ENCODE results near the gene RAB19. TPM values are rescaled to one million over a fixed set of nuclear protein-coding genes. Genes with fewer than 3 reads are reported as not detected.

Gene RAB19
- total RNA-seq, 2 experiments from 2014 or later, result 11.3 to 12.8 TPM

DNA sequence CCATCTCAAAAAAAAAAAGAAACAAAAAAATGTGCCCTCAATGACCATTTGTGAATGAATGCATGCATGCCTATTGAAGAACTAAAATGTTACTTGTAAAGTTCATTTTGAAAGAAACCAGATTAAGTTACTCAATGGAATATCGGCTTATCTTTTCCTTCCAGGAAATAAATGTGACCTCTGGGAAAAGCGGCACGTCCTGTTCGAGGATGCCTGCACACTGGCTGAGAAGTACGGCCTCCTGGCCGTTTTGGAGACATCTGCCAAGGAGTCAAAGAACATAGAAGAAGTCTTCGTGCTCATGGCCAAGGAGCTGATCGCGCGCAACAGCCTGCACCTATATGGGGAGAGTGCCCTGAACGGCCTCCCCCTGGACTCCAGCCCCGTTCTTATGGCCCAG is 21.9 kb downstream of the RAB19 start:
- POLR2A ChIA-PET, result interaction anchor here (0.6 to 0.7 kb wide), 2 partner anchors 11 to 39 kb away, joined by 4 read pairs; no protein-coding TSS in a partner anchor
- H3K36me3 Mint-ChIP-seq (ENCODE audit: low read depth), result peaks cover 4% of the 10 kb centered on the region
- CTCF ChIA-PET, result interaction anchor here (1.4 kb wide), 1 partner anchor 9 kb away, joined by 4 read pairs; no protein-coding TSS in a partner anchor

GRCh38 chr7:140426130-140426529 is 22.3 kb downstream of the RAB19 start:
- Mint-ChIP-seq H3K4me1 (no peaks in the 10 kb centered on the region), H3K27me3 (no peaks in the 10 kb centered on the region), H3K9me3 (ENCODE audit: low read depth) (no peaks in the 10 kb centered on the region), H3K27ac (no peak overlapping the region), H3K36me3 (ENCODE audit: low read depth) (peaks cover 4% of the 10 kb centered on the region), H3K4me3 (no peak overlapping the region)
- POLR2A ChIA-PET, result no interaction called here
- intact Hi-C loops (cut with DNase I, micrococcal nuclease), result no loop called here
- ATAC-seq (no peak), DNase-seq (no peak)
- CTCF ChIA-PET, result no interaction called here

More for the DNA sequence above, 21.9 kb downstream of the RAB19 start:
- ATAC-seq (no peak), DNase-seq (no peak)
- intact Hi-C loops (cut with DNase I, micrococcal nuclease), result no loop called here
- no peaks in the 10 kb centered on the region for H3K4me1 Mint-ChIP-seq
- no peaks in the 10 kb centered on the region for H3K9me3 Mint-ChIP-seq (ENCODE audit: low read depth)
- H3K4me3 Mint-ChIP-seq, result no peak overlapping the region
- no peak overlapping the region for H3K27ac Mint-ChIP-seq
- H3K27me3 Mint-ChIP-seq, result no peaks in the 10 kb centered on the region

DNA sequence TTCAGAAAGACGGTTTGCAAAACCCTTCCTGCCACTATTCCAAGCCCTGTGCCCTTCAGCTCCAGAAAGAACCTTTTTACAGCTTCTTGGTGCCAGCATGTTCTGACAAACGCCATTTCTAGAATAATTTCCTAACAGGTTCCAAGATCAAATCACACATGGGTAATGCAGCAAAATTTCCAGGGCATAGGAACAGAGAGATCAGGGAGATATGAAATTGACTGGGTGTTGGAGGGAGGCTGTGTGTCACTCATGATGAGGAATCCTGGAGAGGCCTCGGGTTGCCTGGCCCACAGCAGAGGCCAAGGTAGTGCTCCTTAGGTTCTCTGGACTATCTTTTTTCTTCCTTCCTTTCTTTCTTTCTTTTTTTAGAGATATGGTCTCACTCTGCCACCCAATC is 29.5 kb downstream of the RAB19 start:
- CTCF ChIA-PET, result interaction anchor here (0.7 kb wide), 1 partner anchor 11 kb away, joined by 3 read pairs; no protein-coding TSS in a partner anchor
- H3K4me3 Mint-ChIP-seq, result no peak overlapping the region
- no peak for DNase-seq
- H3K9me3 Mint-ChIP-seq (ENCODE audit: low read depth), result no peaks in the 10 kb centered on the region
- no peaks in the 10 kb centered on the region for H3K4me1 Mint-ChIP-seq
- H3K27ac Mint-ChIP-seq, result no peak overlapping the region
- POLR2A ChIA-PET, result interaction anchor here (0.7 kb wide), 1 partner anchor 201 kb away, joined by 3 read pairs; no protein-coding TSS in a partner anchor
- H3K27me3 Mint-ChIP-seq, result peaks cover 2% of the 10 kb centered on the region
- H3K36me3 Mint-ChIP-seq (ENCODE audit: low read depth), result no peaks in the 10 kb centered on the region
- intact Hi-C loops (cut with DNase I, micrococcal nuclease), result no loop called here
- ATAC-seq, result no peak

DNA sequence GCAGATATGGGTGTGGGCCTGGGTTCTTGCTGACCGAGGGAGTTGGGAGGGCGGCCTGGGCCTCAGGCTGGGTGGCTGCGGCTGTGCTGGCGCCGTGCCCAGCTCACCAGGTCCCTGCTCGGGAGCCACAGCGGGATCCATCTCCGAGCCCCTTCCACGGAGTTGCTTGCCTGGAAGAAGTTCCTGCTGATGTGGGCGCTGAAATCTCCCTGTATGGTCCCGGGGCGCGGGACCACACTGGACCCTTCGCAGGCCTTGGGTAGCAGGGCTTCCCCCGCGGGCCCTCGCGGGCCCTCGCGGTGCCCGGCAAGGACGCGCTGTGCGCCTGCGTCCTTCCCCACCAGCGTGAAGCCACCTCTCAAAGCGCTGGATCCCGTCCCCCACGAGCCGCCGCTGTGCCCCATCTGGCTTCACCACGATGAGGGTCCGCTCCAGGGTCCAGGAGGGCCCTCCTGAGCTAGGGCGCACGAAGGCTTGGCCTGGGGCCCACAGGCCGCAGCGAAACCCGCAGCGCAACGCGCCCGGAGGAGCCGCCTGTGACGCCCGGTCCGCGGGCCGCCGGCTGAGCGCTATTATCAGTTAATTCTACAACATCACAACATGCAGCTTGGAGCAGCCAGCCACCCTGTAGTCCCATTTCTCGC is 31.5 kb downstream of the RAB19 start:
- H3K9me3 Mint-ChIP-seq (ENCODE audit: low read depth), result no peaks in the 10 kb centered on the region
- H3K27ac Mint-ChIP-seq, result no peak overlapping the region
- H3K36me3 Mint-ChIP-seq (ENCODE audit: low read depth), result no peaks in the 10 kb centered on the region
- POLR2A ChIA-PET, result no interaction called here
- DNase-seq (no peak), ATAC-seq (no peak)
- peaks cover 8% of the 10 kb centered on the region for H3K4me1 Mint-ChIP-seq
- CTCF ChIA-PET, result interaction anchor here (0.7 kb wide), 2 partner anchors 22 to 42 kb away, joined by 4 to 5 read pairs; no protein-coding TSS in a partner anchor
- H3K4me3 Mint-ChIP-seq, result no peak overlapping the region
- intact Hi-C loops (cut with DNase I, micrococcal nuclease), result loop anchor here in 1 of 2 experiments (5.0 kb wide), 1 partner anchor 33 kb away; the partner anchor contains the start of gene RAB19
- H3K27me3 Mint-ChIP-seq, result peaks cover 2% of the 10 kb centered on the region

- no peaks in the 10 kb centered on the region for H3K9me3 Mint-ChIP-seq (ENCODE audit: low read depth)
- H3K27ac Mint-ChIP-seq, result peak overlapping the region; percentile 77
- ATAC-seq (peak; percentile 80), DNase-seq (no peak)
- POLR2A ChIA-PET, result interaction anchor here (0.5 to 1.3 kb wide), 5 partner anchors 10 to 80 kb away, joined by 3 to 4 read pairs (median 3); partner anchors contain the start of gene SLC37A3
- H3K4me3 Mint-ChIP-seq, result no peak overlapping the region
- intact Hi-C loops (cut with DNase I, micrococcal nuclease), result loop anchor here in 1 of 2 experiments (5.0 kb wide), 1 partner anchor 37 kb away; the partner anchor contains the start of gene RAB19
- CTCF ChIA-PET, result interaction anchor here (0.5 to 1.6 kb wide), 8 partner anchors 40 to 84 kb away, joined by 3 to 7 read pairs (median 3); partner anchors contain the start of gene MKRN1
- peaks cover 2% of the 10 kb centered on the region for H3K27me3 Mint-ChIP-seq
- peaks cover 10% of the 10 kb centered on the region for H3K4me1 Mint-ChIP-seq
- no peaks in the 10 kb centered on the region for H3K36me3 Mint-ChIP-seq (ENCODE audit: low read depth)
These were observed 35.5 kb downstream of the RAB19 start for GRCh38 chr7:140439359-140439758.

DNA sequence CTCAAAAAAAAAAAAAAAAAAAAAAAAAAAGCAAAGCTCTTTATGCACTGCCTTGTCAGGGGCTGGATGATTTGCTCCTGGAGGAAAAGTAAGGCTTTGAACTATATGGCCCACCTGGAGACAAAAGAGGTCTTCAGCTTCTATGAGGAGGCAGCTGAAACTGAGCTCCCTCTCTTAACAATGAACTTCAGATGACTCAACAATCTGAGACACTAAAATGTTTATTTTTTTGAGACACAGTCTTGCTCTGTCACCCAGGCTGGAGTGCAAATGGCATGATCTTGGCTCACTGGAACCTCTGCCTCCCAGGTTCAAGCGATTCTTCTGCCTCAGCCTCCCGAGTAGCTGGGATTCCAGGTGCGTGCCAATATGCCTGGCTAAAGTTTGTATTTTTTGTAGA is 36.7 kb downstream of the RAB19 start:
- Mint-ChIP-seq H3K27me3 (peaks cover 2% of the 10 kb centered on the region), H3K27ac (no peak overlapping the region), H3K4me3 (no peak overlapping the region), H3K4me1 (peaks cover 10% of the 10 kb centered on the region), H3K36me3 (ENCODE audit: low read depth) (no peaks in the 10 kb centered on the region), H3K9me3 (ENCODE audit: low read depth) (no peaks in the 10 kb centered on the region)
- intact Hi-C loops (cut with DNase I, micrococcal nuclease), result loop anchor here in 1 of 2 experiments (5.0 kb wide), 1 partner anchor 83 kb away; no protein-coding TSS in a partner anchor
- no peak for ATAC-seq
- ChIA-PET POLR2A (interaction anchor here (1.3 kb wide), 1 partner anchor 81 kb away, joined by 3 read pairs; no protein-coding TSS in a partner anchor), CTCF (interaction anchor here (0.9 to 1.4 kb wide), 2 partner anchors 22 to 52 kb away, joined by 3 to 5 read pairs; no protein-coding TSS in a partner anchor)
- no peak for DNase-seq

DNA sequence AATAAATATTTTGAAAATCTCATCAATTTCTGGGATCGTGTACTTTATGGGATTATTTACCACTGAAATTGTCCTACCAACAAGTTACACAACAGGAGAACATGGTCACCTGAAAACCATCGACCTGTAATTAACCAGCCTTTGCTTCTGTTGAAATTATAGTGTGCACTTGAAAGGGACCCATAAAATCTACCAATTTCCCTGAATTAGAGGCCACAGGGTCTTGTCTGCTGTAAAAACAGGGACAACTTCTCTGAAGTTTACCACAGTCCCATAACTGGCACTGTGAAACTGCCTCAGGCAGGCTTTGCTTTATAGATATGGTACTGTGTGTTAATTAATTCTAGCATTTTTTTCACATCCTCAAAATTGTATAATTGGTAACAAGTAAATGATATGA is 37.7 kb downstream of the RAB19 start:
- Mint-ChIP-seq H3K9me3 (ENCODE audit: low read depth) (no peaks in the 10 kb centered on the region), H3K4me3 (no peak overlapping the region), H3K27me3 (no peaks in the 10 kb centered on the region), H3K36me3 (ENCODE audit: low read depth) (no peaks in the 10 kb centered on the region), H3K4me1 (peaks cover 10% of the 10 kb centered on the region), H3K27ac (no peak overlapping the region)
- ChIA-PET CTCF (no interaction called here), POLR2A (no interaction called here)
- no peak for DNase-seq
- ATAC-seq, result no peak
- intact Hi-C loops (cut with DNase I, micrococcal nuclease), result loop anchor here in 1 of 2 experiments (5.0 kb wide), 1 partner anchor 84 kb away; no protein-coding TSS in a partner anchor

DNA sequence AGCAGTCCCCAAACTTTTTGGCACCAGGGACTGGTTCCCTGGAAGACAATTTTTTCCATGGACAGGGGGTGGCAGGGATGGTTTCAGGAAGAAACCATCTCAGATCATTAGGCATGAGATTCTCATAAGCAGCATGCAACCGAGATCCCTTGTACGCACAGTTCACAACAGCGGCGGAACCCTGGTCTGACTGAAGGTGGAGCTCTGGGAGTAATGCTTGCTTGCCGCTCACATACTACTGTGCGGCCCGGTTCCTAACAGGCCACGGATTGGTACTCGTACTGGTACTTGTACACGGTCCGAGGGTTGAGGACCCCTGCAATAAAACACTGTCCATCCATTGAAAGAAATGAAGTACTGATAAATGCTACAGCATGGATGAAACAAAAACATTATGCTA is 42.6 kb downstream of the RAB19 start:
- ChIA-PET POLR2A (no interaction called here), CTCF (interaction anchor here (1.1 kb wide), 1 partner anchor 70 kb away, joined by 3 read pairs; no protein-coding TSS in a partner anchor)
- Mint-ChIP-seq H3K4me1 (peaks cover 14% of the 10 kb centered on the region), H3K9me3 (ENCODE audit: low read depth) (no peaks in the 10 kb centered on the region), H3K4me3 (no peak overlapping the region), H3K27me3 (no peaks in the 10 kb centered on the region), H3K27ac (no peak overlapping the region), H3K36me3 (ENCODE audit: low read depth) (no peaks in the 10 kb centered on the region)
- DNase-seq (no peak), ATAC-seq (no peak)
- intact Hi-C loops (cut with DNase I, micrococcal nuclease), result no loop called here

GRCh38 chr7:140447841-140448240 is 44.0 kb downstream of the RAB19 start:
- no peaks in the 10 kb centered on the region for H3K9me3 Mint-ChIP-seq (ENCODE audit: low read depth)
- H3K27me3 Mint-ChIP-seq, result no peaks in the 10 kb centered on the region
- intact Hi-C loops (cut with DNase I, micrococcal nuclease), result no loop called here
- H3K27ac Mint-ChIP-seq, result no peak overlapping the region
- ChIA-PET POLR2A (no interaction called here), CTCF (interaction anchor here (1.1 kb wide), 2 partner anchors 30 to 72 kb away, joined by 3 to 6 read pairs; no protein-coding TSS in a partner anchor)
- H3K36me3 Mint-ChIP-seq (ENCODE audit: low read depth), result peaks cover 3% of the 10 kb centered on the region
- no peak overlapping the region for H3K4me3 Mint-ChIP-seq
- DNase-seq (no peak), ATAC-seq (no peak)
- peaks cover 18% of the 10 kb centered on the region for H3K4me1 Mint-ChIP-seq

GRCh38 chr7:140448781-140449480 is 45.1 kb downstream of the RAB19 start:
- ATAC-seq, result no peak
- POLR2A ChIA-PET, result no interaction called here
- Mint-ChIP-seq H3K27ac (no peak overlapping the region), H3K4me1 (peaks cover 22% of the 10 kb centered on the region), H3K9me3 (ENCODE audit: low read depth) (no peaks in the 10 kb centered on the region), H3K36me3 (ENCODE audit: low read depth) (peaks cover 8% of the 10 kb centered on the region), H3K27me3 (no peaks in the 10 kb centered on the region), H3K4me3 (no peak overlapping the region)
- no peak for DNase-seq
- intact Hi-C loops (cut with DNase I, micrococcal nuclease), result no loop called here
- CTCF ChIA-PET, result interaction anchor here (0.7 kb wide), 1 partner anchor 28 kb away, joined by 3 read pairs; no protein-coding TSS in a partner anchor

DNA sequence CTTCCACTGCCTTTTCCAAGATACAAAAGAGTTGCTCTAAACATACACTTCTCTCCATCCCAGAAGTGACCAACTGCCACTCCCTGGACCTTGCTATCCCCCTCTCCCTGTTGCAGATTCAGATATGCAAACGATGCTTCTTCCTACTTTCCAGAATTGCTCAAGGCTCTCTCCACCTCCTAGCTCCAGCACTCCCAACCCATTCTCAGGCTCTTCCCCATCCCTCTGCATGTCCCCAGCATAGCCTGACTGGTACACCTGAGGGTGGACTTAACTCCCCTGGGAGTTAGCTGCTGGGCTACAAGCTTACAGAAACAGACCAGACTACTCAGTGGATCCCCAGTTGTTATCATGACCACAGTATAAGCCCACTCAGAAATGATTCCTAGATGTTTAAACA is 47.9 kb downstream of the RAB19 start:
- Mint-ChIP-seq H3K27ac (peak overlapping the region; percentile 20), H3K27me3 (no peaks in the 10 kb centered on the region), H3K4me3 (no peak overlapping the region), H3K36me3 (ENCODE audit: low read depth) (peaks cover 30% of the 10 kb centered on the region), H3K9me3 (ENCODE audit: low read depth) (no peaks in the 10 kb centered on the region), H3K4me1 (peaks cover 34% of the 10 kb centered on the region)
- intact Hi-C loops (cut with DNase I, micrococcal nuclease), result no loop called here
- DNase-seq (no peak), ATAC-seq (no peak)
- POLR2A ChIA-PET, result interaction anchor here (0.6 kb wide), 1 partner anchor 74 kb away, joined by 3 read pairs; no protein-coding TSS in a partner anchor
- CTCF ChIA-PET, result interaction anchor here (0.9 kb wide), 1 partner anchor 49 kb away, joined by 3 read pairs; no protein-coding TSS in a partner anchor

All from activated CD4-positive, alpha-beta T cell treated with anti-CD3 and anti-CD28 coated beads for 36 hours (primary cell).